Transverse colon (tissue), 4 donors: ENCODE measurements around the gene TP73. TPM values are rescaled to one million over a fixed set of nuclear protein-coding genes. Genes with fewer than 3 reads are reported as not detected.
"Not testable (repeated sequence)": the region's sequence is repeated elsewhere in the genome, so short reads cannot be mapped to it uniquely, and the experiment has no call there.

Experiments used
- DNase-seq: peaks from one replicate; pipeline ENCODE4 v3.0.0-alpha.2; 2019
- H3K27ac ChIP-seq, 4 donors: fragments of 200-600 bp; sonication (generic); 2 replicates each; pipeline ENCODE4 v1.5.1; 2016 to 2018; ENCODE audit warnings: inconsistent platforms in 4 of 4
- H3K27me3 ChIP-seq: fragments of 200-600 bp; sonication (generic); 2 replicates; pipeline ENCODE4 v1.5.1; 2017; ENCODE audit warnings: inconsistent platforms
- H3K36me3 ChIP-seq, 4 donors: fragments of 200-600 bp; sonication (generic); 2 replicates each; pipeline ENCODE4 v1.5.1; 2017 to 2019; ENCODE audit warnings: inconsistent platforms in 4 of 4
- H3K4me1 ChIP-seq, 4 donors: fragments of 200-600 bp; sonication (generic); 2 replicates each; pipeline ENCODE4 v1.5.1; 2017 to 2020; ENCODE audit warnings: inconsistent platforms in 4 of 4
- H3K4me3 ChIP-seq, 4 donors: fragments of 200-600 bp; sonication (generic); 1 replicate in 1 of 4; 2 replicates in 3 of 4; pipeline versions ENCODE4 v1.5.1 to v1.6.1; 2017 to 2019; ENCODE audit warnings: inconsistent platforms in 4 of 4
- H3K9me3 ChIP-seq, 2 donors: fragments of 200-600 bp; sonication (generic); 2 replicates each; pipeline ENCODE4 v1.5.1; 2017 to 2019; ENCODE audit warnings: inconsistent platforms in 2 of 2
- EP300 ChIP-seq: sonication (generic); formaldehyde crosslinking; IDR thresholded peaks from one replicate; pipeline ENCODE4 v1.6.1; 2017; ENCODE audit warnings: antibody characterized with exemption, low read depth
- POLR2A ChIP-seq: fragments of 450-650 bp; IDR thresholded peaks from one replicate; pipeline ENCODE4 v1.6.1; 2016; ENCODE audit warnings: antibody characterized with exemption, mild to moderate bottlenecking, moderate library complexity
- POLR2AphosphoS5 ChIP-seq, 3 donors: sonication (generic); formaldehyde crosslinking; IDR thresholded peaks; one replicate each; pipeline ENCODE4 v1.6.1; 2016; ENCODE audit warnings: antibody characterized with exemption in 3 of 3
- WGBS, 2 donors: methylation state at CpG; one replicate each; pipeline ENCODE4 v1.1.5; 2018; ENCODE audit warnings: low coverage in 1 of 2; 5-methylcytosine and 5-hydroxymethylcytosine counted together
- in situ Hi-C, 4 donors: fragments of 200-750 bp; cut with MboI; loops; one replicate each; pipeline versions ENCODE4 v1.15.0 to v1.15.1; 2017; ENCODE audit warnings: low sequenced_read_pairs in 3 of 4, low pct_ligation_motif_present in 1 of 4, low pct_unique_long_range_greater_than_20kb in 1 of 4
- intact Hi-C: fragments of 100-400 bp; cut with DNase I; formaldehyde crosslinking; loops from one replicate; pipeline ENCODE4 v1.15.1; 2023; ENCODE audit warnings: low total_unique reads
- total RNA-seq, 4 donors: library from RNA; depleted of rRNA; stranded (reverse); fragments of >200 nt; gene quantifications; one replicate each; pipeline ENCODE4 v1.1.0, GENCODE V29; 2016
- TF ChIP-seq, protein P1 (sequence below), 5 experiments: fragments of 200-600 bp in 3 of 5; fragments of 450-650 bp in 2 of 5; sonication (generic) in 3 of 5; IDR thresholded peaks; 1 replicate in 2 of 5; 2 replicates in 3 of 5; pipeline ENCODE4 v1.5.1; 2016 to 2017; ENCODE audit warnings: antibody characterized with exemption in 5 of 5, inconsistent platforms in 3 of 5, mild to moderate bottlenecking in 2 of 5, moderate library complexity in 1 of 5

Gene TP73
- total RNA-seq, 4 donors from 2014 or later: 0.20 to 0.32 TPM; not detected in 2

DNA sequence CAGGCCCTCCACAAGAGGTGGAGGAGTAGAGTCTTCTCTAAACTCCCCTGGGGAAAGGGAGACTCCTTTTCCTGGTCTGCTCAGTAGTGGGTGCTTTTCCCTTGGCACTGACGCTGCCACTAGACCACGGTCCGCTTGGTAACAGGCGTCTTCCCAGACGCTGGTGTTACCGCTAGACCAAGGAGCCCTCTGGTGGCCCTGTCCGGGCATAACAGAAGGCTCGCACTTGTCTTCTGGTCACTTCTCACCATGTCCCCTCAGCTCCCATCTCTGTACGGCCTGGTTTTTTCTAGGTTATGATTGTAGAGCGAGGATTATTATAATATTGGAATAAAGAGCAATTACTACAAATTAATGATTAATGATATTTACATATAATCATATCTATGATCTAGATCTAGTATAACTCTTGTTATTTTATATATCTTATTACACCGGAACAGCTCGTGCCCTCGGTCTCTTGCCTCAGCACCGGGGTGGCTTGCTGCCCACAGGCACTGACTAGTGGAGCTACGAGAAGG, 31.1 kb upstream of the TP73 start:
- TF ChIP-seq, protein P1, sequence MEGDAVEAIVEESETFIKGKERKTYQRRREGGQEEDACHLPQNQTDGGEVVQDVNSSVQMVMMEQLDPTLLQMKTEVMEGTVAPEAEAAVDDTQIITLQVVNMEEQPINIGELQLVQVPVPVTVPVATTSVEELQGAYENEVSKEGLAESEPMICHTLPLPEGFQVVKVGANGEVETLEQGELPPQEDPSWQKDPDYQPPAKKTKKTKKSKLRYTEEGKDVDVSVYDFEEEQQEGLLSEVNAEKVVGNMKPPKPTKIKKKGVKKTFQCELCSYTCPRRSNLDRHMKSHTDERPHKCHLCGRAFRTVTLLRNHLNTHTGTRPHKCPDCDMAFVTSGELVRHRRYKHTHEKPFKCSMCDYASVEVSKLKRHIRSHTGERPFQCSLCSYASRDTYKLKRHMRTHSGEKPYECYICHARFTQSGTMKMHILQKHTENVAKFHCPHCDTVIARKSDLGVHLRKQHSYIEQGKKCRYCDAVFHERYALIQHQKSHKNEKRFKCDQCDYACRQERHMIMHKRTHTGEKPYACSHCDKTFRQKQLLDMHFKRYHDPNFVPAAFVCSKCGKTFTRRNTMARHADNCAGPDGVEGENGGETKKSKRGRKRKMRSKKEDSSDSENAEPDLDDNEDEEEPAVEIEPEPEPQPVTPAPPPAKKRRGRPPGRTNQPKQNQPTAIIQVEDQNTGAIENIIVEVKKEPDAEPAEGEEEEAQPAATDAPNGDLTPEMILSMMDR (IDR thresholded peaks at IDR 0.05): peak; percentile 60 to 69 (median 65)
- not testable (repeated sequence) for H3K4me3 ChIP-seq, H3K36me3 ChIP-seq, H3K27ac ChIP-seq, H3K27me3 ChIP-seq, H3K9me3 ChIP-seq, DNase-seq
- in situ Hi-C loops (loop anchor here in 1 of 4 donors (10.0 kb wide), 1 partner anchor 136 kb away; no protein-coding TSS in a partner anchor), intact Hi-C loops (loop anchor here (10.0 kb wide), 1 partner anchor 1426 kb away; the partner anchor contains the start of gene FAAP20)
- 19 to 22% methylated on average over 2 to 15 of the region's 15 CpGs for WGBS, 2 donors
- H3K4me1 ChIP-seq: peaks cover 15 to 30% (median 25%) of the 10 kb centered on the region in 4 donors

DNA sequence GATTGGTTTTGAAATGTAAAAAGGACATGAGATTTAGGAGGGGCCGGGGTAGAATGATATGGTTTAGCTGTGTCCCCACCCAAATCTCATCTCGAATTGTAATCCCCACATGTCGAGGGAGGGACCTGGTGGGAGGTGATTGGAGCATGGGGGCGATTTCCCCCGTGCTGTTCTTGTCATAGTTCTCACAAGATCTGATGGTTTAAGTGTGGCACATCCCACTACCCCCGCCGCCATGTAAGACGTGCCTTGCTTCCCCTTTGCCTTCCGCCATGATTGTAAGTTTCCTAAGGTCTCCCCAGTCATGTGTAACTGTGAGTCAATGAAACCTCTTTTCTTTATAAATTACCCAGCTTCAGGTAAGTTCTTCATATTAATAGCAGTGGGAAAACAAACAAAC, 30.2 kb upstream of the TP73 start:
- H3K9me3 ChIP-seq, H3K36me3 ChIP-seq, H3K27ac ChIP-seq, DNase-seq, H3K27me3 ChIP-seq, H3K4me3 ChIP-seq: not testable (repeated sequence)
- in situ Hi-C loops: loop anchor here in 1 of 4 donors (10.0 kb wide), 1 partner anchor 137 kb away; no protein-coding TSS in a partner anchor
- intact Hi-C loops: loop anchor here (10.0 kb wide), 1 partner anchor 1427 kb away; the partner anchor contains the start of gene FAAP20
- H3K4me1 ChIP-seq: peaks cover 15 to 30% (median 27%) of the 10 kb centered on the region in 4 donors
- 71 to 81% methylated on average over 7 to 9 of the region's 9 CpGs for WGBS, 2 donors

DNA sequence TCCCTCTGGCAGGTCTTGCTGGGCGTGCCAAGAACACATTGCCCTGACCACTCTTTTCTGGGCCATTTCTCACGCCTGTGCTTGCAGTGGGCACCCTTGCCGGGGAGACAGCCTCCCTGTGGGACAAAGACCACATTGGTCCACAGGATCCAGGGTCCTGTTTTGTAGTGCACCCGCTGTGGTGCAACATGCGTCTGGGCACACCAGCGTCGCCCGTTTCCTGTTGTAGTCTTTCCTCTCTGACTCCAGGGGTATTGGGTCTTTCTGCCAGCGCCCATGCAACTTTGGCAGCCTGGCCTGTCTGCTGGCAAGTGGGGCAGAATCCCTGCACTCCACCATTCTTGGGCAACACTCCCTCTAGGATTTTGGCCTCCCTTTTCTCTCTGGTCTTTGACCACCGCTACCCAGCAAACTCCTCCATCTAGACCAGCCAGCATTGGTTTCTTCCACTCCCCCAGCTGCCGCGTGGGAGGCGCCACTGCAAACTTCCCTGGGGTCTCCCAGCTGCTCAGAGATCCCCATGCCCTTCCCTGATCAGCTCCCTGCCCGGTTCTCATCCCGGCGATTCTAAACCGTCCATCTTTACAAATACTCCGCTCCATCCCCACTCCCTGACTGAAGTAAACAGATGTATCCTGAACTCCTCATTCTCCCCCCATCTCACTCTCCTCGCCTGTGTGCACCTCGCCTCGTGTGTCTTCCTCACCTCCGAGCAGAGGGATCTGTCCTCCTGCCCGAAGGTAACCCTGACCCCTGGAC, 28.7 kb upstream of the TP73 start:
- Histone ChIP-seq H3K4me1 (peaks cover 15 to 30% (median 26%) of the 10 kb centered on the region in 4 donors), H3K27me3 (no peaks in the 10 kb centered on the region), H3K4me3 (peak overlapping the region; percentile 78 to 98 (median 94)), H3K27ac (peak overlapping the region; percentile 82 to 94 (median 92)), H3K9me3 (no peaks in the 10 kb centered on the region), H3K36me3 (peaks cover 0 to 16% (median 5%) of the 10 kb centered on the region in 4 donors)
- 35 to 41% methylated on average over 16 to 23 of the region's 23 CpGs for WGBS, 2 donors
- in situ Hi-C loops: loop anchor here in 1 of 4 donors (10.0 kb wide), 1 partner anchor 139 kb away; no protein-coding TSS in a partner anchor
- DNase-seq: no peak
- intact Hi-C loops: loop anchor here (10.0 kb wide), 1 partner anchor 1429 kb away; the partner anchor contains the start of gene FAAP20
- TF ChIP-seq, protein P1 (IDR thresholded peaks at IDR 0.05): no peak
- TF ChIP-seq POLR2AphosphoS5 (IDR thresholded peaks at IDR 0.05): no peak
- TF ChIP-seq POLR2A: no peak
- TF ChIP-seq EP300: no peak

DNA sequence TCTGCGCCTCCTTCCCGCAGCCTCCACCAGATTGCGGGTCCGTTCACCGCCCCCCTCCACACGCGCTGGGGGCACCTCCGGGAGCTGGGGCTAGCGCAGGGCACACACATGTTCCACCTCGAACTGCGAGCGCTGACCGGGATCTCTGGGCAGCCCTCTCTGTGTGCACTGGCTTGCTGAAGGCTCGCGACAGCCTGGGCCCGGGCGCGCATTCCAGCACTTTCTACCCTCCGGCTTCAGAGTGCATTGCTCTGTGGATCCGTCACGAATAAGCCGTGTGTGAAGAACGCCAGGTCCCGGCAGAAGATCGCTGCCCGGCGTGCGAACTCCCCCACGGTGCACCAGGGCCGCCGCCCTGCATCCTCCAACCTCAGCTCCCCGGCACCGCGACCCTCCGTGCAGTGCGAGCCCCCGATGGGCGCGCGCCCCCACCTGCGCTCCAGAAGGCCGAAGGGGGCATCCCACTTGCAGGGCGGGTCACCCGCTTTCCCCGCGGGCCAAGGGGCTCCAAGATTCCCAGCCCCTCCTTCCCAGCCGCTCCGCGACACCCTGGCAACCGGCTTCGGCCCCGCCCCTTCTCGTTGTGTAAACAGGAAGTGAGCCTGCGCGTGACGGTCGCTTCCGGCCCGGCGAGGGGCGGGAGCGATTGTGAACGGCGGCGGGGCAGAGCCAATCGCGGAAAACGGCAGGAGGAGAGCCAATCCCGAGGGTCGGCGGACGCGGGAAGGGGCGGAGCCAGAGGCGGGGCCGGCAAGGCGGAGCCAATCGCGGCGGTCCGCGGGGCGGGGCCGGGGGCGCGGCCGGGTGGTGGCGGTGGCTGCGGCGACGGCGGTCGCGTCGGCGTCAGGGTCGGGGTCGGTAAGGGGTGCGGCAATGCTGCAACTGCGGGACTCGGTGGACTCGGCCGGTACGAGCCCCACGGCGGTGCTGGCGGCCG, 27.8 kb upstream of the TP73 start, which contains the start of gene TPRG1L:
Gene TPRG1L, plus strand, starts transcription at position 816 of the 937 bp plus-strand sequence. Its CDS starts 58 bp downstream, at position 874.
- Histone ChIP-seq H3K27ac (peak within 1 kb of the TSS; percentile 82 to 94 (median 92)), H3K4me1 (peaks cover 15 to 27% (median 24%) of the 10 kb centered on the region in 4 donors), H3K4me3 (peak within 1 kb of the TSS; percentile 78 to 98 (median 94)), H3K36me3 (peaks cover 0 to 18% (median 8%) of the 10 kb centered on the region in 4 donors), H3K9me3 (no peaks in the 10 kb centered on the region), H3K27me3 (no peaks in the 10 kb centered on the region)
- peak; percentile 99 for DNase-seq
- WGBS, 2 donors: 1 to 7% methylated on average over 3 to 100 of the region's 108 CpGs
- in situ Hi-C loops: loop anchor here in 1 of 4 donors (10.0 kb wide), 1 partner anchor 140 kb away; no protein-coding TSS in a partner anchor
- TF ChIP-seq POLR2A (peak; percentile 47), POLR2AphosphoS5 (IDR thresholded peaks at IDR 0.05) (peak; percentile 55 to 77 (median 63)), EP300 (peak; percentile 12)
- TF ChIP-seq, protein P1 (IDR thresholded peaks at IDR 0.05): no peak
- intact Hi-C loops: loop anchor here (10.0 kb wide), 1 partner anchor 1430 kb away; the partner anchor contains the start of gene FAAP20
